Stimulated activated CD8-positive, alpha-beta memory T cell treated with anti-CD3 and anti-CD28 coated beads, Interleukin-7, amount 100 ng/mL, for 24 hours (primary cell): ENCODE data around the gene ABI3BP.

Experiments used
- DNase-seq: peaks from one replicate; pipeline ENCODE4 v3.0.0-alpha.2; 2020; ENCODE audit warnings: low read depth

Gene ABI3BP

DNA sequence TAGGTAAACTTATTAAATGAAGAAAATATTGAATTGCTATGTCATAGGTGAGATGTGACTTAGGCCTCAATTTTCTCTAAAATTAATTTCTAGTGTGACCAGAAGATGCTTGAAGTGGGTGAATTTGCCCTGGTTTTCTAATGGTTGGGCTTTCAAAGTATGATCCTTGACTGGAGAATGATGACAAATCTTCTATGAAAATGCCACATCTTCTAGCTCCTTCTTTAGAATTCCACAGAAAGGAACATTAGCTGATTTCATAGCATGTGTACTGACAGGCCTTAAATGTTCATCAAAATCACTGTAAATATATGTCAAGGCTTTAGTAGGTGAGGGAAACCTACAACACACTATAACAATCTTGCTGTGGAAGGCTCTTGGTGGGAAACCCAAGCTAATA, 8.9 kb downstream of the ABI3BP start:
- DNase-seq, result no peak

DNA sequence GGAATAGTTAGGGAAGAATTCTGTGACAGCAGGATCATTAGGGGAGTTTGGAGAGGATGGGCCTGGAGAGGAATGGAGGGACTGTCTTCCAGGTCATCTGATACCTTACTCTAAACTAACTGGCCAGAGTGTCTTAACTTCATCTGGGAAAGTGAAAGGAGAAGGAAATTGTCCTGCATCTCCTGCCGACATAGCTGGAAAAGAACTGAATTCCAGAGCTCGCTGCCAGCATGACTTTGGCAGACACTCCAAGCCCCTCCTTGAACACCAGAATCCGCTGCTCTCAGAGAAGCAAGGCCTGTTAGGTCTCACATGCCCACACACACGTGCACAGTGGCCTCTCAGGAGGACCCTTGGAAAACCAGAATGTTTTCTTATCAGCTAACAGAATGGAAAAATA, 10.5 kb downstream of the ABI3BP start:
- DNase-seq, result no peak

DNA sequence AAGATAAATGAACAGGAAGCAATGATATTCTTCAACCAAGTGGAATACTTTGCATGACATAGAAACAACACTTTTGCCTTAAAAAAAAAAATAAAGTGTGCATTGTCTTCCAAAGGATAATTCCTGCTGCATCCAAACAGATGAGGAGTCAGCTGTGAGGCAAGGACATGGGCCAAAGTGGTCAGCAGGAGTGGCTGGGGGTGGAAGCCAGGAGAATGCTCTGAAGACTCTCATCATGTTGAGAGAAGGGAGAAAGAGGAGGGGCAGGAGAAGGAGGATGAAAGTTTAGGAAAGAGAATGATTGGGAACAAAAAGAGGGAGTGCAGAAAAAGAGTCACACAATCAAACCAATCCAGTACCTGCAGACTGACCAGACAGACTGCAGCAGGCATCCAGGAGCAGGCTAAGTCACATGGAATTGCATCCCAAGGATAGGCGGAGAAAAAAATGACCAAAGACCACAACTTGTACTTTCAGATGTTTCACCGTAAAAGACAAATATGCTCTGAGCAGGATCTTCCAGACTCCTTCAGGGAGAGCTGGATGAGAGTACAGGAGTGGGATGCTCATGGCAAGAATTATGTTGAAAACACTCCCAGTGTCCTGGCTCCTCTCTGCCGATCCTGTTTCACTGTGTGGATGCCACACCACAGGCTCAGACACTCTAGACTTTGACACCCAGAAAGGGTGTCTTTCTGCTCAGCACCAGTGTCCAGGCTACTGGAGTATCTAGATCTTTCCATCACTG, 11.9 kb downstream of the ABI3BP start:
- DNase-seq, result no peak

DNA sequence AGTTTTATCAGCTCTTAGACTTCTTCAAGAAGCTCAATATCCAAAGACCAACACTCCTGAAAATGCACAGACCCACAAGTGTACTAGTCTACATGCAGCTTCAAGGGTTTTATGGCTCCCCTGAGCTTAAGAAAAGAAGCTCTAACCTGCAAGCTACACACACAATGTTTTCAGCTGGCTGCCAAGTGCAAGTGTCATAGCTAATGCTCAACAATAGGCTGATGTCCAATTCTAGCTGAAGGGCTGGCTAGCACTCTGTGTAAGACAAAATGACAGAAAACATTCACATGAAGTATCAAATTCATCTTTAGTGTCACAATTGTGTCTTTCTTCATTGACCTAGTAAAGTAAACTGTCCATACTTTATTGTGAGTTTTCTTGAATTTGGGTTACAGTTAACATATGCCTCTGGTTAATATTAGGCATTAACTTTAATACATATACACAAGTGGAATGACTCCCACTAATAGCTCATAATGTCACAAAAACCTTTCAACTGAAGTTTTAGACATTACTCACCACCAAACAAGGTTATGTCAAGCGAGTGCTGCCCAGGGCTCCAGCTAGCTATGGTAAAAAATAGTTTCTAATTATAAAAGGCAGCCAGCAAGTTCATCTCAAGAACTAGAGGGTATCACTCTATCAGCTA, 15.1 kb downstream of the ABI3BP start:
- DNase-seq, result no peak

DNA sequence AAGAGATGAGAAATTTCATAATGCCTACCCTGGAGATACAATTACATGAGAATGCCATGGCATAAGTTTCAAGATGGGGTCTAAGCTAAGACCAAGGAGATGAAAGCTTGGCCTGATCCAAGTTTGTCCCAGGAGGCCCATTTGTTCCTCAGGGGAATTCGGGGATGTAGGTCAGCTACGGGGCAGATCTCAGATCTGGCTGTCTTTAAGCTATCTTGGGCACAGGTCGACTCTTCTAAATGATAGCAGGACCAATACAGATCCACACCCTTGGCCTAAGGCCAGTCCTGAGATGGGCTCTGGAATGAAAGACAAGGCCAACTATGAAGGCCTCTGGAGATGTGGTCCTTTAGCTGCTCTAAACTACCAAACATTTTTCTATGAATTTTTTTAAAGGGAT, 16.6 kb downstream of the ABI3BP start:
- no peak for DNase-seq

DNA sequence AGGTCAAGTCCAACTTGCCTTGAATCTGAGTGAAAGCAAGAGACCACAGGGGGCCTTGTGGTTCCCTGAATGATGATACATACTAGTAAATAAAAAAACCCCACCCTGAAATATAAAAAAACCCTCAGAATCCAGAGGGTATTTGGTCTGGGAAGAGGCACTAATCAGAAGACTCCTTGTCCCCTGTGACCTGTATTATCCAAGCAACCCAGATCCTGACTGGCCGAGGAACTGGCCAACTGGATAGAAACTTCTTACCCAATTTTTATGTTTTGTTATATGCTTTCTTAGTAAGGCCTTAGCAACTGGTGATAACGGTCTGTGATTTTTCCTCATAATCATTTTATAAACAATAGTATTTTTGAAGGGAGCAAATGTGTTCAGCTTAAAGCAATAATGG, 17.5 kb downstream of the ABI3BP start:
- DNase-seq, result no peak

DNA sequence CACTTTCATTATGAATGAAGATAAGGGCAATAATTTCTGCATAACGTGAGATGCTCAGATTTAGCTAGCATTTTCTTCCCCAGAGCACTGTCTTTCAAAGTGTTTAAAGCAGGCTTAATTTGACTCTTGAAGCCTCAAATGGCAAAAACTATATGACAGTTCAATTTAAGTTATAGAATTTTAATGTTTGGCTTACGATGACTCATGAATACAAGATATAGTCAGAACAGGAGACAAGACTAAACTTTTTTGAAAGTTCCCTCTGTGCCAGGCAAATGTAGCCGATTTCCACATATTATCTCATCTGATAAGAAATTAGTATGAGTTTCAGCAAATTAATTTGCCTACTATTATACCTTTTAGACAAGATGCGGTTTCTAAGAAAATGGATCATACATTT, 19.6 kb downstream of the ABI3BP start:
- DNase-seq, result no peak

DNA sequence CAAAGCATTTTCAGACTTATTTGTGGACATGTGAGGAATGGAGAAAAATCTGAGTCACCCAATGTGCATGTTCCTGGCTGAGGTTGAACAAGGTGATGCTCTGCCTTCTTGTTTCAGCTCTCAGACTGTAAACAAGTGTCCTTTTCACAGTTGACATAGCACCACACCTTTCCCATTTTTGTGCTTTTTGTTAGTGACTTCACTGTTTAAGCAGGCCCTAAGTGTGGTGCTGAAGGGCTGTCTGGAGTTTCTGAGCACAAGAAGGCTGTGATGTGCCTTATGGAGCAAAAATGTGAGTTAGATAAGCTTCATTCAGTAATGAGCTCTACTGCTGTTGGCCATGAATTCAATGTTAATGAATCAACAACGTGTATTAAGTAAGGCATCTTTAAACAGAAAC, 20.4 kb downstream of the ABI3BP start:
- no peak for DNase-seq

DNA sequence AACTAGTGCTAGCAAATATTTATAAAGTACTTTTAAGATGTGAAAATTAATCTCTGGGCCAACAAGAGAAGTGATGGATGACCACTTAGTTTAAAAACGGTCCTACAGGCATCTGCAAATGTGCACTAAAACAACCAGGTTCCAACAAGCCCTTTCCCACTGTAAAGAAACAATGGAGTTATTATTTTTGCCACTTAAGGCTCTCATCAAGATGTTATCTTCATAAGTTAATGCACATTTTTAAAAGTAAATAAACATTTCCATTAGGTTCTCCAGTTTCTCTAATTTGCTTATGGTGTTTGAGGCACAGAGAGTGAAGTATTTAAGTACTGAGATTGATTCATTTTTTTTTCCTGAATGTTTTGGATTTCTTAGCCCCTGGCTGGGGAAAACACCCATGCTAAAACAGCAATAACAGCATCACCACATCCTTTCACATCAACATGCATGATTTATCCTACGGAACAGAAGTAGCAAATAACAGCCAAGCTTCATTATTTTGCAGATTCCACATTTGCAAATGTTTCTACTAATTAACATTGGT, 20.8 kb downstream of the ABI3BP start:
- no peak for DNase-seq

DNA sequence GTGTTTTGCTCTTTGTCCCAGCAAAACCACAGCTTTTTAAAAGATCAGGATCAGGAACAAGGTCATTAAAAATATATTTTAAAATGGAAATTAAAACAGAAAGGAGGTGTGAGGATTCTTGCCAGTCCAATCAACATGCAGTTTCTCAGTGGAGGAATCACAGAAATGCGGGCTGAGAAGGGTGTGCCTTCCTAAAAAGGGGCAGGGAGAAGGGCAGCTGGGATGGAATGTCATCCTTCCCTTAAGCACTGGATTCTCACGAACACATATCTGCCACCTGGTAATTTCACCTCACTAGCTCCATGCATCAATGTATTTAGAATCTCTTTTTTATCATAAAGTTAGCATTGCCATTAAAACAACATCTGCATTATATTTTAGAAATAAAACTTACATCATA, 21.4 kb downstream of the ABI3BP start:
- DNase-seq, result no peak

DNA sequence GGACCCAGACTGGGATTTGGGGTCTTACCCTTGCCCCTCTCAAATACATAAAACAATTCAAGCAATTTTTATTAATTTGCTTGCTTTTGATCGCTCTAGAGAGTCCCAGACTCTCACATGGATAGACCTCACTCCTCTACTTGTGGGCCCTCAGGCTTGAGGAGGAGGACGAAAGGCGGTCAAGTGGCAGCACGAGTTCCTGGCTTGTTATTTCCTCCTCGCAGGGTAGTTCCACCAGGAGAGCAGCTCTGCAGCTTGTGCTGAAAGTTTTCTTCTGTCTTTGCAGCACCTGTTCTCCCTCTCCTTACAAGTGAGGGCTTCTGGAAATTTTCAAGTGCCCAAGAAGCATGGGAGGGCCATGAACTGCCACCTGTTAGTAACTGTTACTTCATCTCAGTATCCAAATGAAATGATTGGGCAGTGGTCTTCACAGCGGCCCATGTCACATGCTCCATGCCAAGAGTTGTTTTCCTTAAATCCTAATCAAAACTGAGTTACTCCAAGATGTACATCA, 22.7 kb downstream of the ABI3BP start:
- DNase-seq, result no peak

DNA sequence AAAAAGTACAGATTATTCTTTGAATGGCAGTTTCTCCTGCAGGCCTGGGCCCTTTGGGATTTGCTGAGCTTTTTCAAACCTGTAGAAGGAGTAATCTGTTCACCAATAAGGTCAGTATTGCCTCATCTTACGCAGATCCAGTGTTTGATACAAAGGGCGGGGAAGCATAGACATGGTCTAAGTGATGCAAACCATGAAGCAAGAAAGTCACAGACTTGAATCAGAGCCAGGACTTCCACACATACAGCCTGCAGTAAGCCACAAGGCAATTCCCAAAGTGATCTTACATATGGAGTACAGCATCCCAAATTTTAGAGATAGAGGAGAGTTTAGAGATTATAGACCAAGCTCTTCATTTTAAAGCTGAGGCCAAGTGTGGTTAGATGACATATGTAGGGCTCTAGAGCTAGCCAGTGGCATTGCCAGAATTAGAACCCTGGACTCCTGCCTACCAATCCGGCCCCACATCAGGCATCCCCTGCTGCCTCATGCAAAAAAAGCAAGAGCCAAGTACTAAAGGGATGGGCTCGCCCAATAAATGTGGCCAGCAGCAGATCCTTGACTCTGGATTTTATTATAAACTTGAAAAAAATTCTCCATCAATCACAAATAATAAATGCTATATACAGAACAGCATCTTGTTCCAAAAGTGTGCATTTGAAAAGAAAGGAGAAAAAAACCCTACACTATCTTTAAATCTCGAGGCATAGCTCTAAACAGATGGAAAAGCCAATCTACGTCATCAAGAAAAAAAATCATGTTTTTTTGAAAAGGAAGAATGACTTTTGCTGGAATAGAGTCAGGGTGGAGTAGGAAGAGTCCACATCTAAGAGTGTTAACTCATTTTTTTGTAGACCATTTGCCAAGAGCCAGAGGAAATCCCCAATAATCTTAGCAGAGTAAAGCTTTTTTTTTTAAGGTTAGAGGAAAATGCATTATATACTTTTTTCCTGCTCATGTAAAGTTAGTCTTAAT, 24.0 kb downstream of the ABI3BP start:
- no peak for DNase-seq

DNA sequence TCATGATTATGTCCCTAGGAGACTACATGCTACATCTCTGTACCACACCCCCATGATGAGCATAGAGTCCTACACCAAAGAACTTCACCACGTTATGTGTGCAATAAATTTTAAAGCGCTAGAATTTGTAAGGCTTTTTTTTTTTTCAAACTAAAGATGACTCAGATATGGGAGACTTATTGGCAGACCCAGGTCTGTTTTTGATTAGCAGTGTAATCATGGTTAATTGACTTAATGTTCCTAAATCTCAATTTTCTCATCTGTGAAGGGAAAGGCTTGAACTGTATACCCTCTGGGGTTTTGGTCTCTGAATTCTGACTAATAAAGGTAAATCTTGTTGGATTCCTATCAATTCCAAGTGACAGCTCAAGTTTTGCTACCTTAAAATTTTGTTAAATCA, 26.4 kb downstream of the ABI3BP start:
- DNase-seq, result no peak

DNA sequence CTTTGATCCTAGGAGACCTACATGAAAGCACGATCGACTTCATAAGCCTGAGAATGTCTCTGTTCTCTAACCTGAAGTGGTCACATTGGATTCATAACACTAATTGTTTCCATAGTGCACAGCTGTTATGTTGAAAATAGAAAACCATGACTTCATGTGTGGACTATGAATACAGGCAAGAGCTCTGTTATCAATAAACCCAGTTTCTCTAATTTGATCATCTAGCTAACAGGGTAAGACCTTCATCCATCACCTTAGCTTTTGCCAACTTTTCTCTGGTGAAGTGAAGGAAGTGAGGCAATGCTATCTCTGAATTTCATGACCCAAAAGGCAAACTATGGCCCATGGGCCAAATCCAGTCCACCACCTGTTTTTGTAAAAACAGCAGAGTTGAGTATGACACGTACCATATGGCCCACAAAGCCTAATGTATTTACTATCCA, 27.2 kb downstream of the ABI3BP start:
- DNase-seq, result no peak

DNA sequence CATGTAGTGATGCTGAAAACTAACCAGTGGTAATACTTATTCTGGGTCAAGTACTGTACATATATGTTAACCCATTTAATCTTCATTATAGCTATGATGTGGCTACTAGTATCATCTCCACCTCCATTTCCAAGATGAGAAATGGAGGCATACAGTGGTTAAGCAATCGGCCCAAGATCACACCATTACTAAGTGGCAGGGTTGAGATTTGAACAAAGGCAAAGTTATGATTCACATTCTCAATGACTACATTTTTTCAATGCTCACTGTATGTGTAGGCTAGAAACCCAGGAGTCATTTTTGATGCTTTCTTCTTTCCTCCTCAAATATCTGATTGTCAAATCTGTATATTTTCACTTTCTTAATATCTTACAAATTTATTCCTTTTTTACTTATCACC, 30.2 kb downstream of the ABI3BP start:
- no peak for DNase-seq

DNA sequence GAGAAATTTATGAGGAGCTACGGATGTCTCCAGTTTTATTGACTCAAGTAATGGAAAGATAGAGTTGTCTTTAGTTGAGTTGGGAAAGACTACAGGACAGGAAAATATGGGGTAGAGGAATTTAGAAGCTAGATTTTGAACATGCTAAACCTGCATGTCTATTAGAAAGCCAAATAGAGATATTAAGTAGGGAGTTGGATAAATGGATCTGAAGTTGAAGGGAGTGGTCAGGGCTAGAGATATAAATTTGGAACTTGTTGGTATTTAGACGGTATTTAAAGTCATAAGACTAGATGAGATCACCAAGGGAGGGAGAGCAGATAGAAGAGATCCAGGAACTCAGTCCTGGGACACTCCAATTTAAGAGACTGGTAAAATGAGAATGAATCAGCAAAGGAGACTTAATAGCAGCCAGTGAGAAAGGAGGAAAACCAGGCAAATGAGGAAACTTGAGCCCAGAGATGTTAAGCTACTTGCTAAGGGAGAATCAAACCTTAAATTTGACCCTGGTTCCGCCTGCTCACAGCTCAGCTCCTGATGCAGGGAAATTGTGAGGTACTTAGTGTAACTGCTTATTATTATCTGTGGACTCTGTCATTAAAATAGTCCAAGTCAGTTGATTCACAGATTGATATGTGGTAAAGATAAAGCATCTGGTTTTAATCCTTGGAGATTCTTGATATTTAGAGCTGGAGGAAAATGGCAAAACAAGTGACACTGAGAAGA, 35.8 kb downstream of the ABI3BP start:
- DNase-seq, result no peak

DNA sequence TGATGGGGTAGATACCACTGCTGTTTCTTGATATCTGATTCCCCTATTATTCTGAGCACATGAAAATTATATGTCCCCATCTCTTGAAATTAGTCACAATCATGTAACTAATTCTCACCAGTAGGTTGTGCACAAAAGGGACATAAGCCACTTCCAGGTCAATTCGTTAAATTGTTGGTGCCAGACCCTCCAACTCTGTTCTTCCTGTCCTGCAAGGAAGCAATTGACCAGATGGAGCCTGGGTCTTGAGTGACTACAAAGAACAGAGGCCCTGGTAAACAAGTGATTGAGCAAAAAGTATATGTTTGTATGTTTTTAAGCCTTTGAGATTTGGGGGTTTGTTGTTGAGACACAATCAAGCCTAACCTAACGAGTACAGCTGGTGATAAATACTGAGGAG, 36.9 kb downstream of the ABI3BP start:
- DNase-seq, result no peak

DNA sequence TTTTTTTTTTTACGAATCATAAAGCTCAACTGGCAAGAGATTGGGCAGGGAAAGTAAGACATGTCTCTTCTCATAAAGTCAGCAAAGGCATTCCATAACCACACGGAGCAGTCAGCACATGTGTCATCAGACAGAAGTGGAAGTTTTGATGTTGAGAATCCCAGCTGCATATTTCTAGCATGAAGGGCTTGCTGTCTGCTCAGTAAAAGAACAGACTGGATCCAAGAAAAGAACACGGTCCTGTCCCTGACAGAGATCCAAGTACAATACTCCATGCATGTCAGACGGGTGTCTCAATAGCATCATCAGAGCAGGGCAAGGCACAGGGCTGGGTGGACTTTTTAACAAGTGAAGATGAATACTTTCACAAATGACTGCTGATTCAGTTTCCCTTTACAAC, 38.2 kb downstream of the ABI3BP start:
- no peak for DNase-seq

DNA sequence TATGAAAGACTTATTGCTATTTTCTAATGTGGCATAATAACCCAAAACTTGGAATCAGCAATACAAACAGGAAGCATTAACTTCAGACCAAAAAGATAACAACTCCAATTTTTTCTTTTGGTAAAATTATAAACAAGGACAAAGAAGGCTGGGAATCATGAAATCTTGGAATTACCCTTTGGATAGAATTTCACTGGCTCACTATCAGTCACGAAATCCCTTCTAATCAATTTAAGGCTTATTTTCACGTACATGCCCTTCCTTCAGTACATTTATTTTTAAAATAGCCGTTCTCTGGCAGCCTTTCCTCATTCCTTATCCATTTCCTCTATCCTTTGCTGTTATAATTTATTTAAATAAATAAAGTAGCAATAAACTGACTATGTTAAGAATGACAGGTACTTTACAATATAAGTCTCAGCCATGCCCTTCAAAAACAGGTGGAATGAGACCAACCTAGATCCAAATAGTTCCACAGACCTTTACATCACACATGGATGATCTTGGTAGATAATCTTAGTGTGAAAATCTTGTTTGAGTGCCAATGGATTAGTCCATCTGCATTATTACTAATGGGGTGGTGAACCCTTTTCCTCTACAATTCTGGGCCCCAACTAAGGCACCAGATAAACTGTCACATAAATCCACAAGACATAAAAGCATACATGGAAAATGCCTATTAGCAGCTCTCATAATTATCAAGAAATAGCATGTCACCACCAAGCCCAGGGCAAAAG, 38.9 kb downstream of the ABI3BP start:
- no peak for DNase-seq

DNA sequence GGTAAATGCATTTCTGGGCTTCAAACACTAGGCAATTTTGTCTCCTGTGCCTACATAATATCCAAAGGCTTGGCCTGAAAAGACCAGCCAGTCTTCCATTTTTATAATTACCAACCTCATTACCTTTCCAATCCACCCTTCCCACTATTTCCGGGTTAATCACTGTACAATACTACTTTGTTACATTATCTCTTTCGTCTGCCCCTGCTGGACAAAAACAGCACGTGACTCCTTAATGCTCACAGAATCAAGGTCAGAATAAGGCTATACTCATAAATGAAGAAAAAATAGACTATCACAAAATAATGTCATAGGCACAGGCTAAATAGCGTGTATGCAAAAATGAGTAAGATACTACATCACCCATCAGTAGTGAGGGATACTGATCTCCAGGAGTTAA, 40.1 kb downstream of the ABI3BP start:
- DNase-seq, result no peak

DNA sequence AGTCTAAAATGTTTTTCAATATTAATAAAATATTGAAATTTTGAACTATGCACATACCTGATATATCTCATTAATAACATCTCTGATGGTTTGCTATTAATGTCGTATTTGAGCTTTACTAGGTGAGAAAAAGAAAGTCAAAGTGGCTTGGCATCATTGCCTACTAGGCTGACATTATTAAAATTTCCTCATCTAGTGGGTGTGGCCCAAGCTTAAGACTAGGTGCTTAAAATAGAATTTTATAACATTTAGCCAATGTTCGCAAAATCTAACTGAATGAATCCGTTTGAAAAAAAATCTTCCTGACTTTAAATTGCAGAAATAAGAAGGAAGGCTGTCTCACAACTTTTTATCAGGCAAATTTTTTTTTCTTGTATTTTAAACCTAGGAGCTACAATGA, 46.1 kb downstream of the ABI3BP start:
- no peak for DNase-seq
